ENCODE results near the gene IRF1.

DNA sequence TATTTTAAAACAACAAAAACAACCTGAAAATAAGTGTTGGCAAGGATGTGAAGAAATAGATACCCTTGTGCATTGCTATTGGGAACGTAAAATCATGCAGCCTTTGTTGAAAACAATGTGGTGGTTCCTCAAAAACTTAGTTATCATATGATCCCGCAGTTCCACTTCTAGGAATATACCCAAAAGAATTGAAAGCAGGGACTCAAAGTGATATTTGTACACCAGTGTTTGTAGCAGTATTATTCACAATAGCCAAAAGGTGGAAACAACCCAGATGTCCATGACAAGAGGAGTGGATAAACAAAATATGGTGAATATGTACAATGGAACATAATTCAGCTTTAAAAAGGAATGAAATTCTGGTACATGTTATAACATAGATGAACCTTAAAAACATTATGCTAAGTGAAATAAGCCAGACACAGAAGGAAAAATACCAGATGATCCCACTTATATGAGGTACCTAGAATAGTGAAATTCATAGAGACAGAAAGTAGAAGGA, 29.0 kb downstream of the IRF1 start:
- no peak for TF ChIP-seq POLR2A (IDR thresholded peaks at IDR 0.05)
- TF ChIP-seq, protein P1, sequence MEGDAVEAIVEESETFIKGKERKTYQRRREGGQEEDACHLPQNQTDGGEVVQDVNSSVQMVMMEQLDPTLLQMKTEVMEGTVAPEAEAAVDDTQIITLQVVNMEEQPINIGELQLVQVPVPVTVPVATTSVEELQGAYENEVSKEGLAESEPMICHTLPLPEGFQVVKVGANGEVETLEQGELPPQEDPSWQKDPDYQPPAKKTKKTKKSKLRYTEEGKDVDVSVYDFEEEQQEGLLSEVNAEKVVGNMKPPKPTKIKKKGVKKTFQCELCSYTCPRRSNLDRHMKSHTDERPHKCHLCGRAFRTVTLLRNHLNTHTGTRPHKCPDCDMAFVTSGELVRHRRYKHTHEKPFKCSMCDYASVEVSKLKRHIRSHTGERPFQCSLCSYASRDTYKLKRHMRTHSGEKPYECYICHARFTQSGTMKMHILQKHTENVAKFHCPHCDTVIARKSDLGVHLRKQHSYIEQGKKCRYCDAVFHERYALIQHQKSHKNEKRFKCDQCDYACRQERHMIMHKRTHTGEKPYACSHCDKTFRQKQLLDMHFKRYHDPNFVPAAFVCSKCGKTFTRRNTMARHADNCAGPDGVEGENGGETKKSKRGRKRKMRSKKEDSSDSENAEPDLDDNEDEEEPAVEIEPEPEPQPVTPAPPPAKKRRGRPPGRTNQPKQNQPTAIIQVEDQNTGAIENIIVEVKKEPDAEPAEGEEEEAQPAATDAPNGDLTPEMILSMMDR (IDR thresholded peaks at IDR 0.05): no peak
